Stromal cell of bone marrow (primary cell): ENCODE measurements around the gene RABL2A.
"Not testable (repeated sequence)": the region's sequence is repeated elsewhere in the genome, so short reads cannot be mapped to it uniquely, and the experiment has no call there.

Source experiments
- DNase-seq: peaks from one replicate; pipeline ENCODE4 v3.0.0-alpha.2; 2012; ENCODE audit warnings: low read depth

Gene RABL2A

DNA sequence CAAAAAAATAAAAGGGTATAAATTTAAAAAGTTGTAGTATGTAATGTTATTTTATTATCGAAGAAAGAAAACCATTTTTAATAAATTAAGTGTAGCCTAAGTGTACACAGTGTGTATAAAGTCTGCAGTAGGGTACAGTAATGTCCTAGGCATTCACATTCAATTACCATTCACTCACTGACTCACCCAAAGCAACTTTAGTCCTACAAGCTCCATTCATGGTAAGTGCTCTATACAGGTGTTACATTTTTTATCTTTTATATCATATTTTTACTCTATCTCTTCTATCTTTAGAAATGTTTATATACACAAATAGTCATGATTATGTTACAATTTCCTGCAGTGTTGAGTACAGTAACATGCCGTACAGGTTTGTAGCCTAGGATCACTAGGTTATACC, 59.5 kb downstream of the RABL2A start:
- no peak for DNase-seq

DNA sequence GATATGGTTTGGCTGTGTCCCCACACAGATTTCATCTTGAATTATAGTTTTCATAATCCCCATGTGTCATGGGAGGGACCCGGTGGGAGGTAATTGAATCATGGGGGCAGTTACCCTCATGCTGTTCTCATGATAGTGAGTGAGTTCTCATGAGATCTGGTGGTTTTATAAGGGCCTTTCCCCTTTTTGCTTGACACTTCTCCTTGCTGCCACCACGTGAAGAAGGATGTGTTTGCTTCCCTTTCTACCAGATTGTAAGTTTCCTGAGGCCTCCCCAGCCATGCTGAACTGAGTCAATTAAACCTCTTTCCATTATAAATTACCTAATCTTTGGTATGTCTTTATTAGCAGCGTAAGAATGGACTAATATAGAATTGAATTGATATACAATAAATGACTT, 63.8 kb downstream of the RABL2A start:
- DNase-seq, result not testable (repeated sequence)
